ENCODE data around the gene GRP.

DNA sequence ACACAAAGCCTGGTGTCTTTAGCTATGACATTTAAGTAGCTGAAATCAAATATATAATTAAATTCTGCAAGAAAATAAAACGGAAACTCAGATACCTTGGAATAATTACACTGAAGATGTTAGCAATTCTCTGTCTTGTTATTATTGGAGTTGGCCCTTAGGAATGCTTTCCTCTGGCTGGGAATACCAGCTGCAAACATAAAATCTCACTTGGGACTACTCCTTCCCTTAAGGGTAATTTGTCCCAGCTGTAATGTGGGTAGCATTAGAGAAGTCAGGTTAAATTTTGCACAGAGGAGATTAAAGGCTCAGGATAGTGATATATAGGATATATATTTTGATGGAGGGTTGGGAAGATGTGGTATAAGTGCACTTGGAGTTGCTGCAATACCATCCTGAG lies 37.3 kb upstream of the GRP start:
- TF ChIP-seq, protein P1, sequence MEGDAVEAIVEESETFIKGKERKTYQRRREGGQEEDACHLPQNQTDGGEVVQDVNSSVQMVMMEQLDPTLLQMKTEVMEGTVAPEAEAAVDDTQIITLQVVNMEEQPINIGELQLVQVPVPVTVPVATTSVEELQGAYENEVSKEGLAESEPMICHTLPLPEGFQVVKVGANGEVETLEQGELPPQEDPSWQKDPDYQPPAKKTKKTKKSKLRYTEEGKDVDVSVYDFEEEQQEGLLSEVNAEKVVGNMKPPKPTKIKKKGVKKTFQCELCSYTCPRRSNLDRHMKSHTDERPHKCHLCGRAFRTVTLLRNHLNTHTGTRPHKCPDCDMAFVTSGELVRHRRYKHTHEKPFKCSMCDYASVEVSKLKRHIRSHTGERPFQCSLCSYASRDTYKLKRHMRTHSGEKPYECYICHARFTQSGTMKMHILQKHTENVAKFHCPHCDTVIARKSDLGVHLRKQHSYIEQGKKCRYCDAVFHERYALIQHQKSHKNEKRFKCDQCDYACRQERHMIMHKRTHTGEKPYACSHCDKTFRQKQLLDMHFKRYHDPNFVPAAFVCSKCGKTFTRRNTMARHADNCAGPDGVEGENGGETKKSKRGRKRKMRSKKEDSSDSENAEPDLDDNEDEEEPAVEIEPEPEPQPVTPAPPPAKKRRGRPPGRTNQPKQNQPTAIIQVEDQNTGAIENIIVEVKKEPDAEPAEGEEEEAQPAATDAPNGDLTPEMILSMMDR (IDR thresholded peaks at IDR 0.05; ENCODE audit: extremely low read depth in 1 of 2, insufficient read depth in 1 of 2, low read depth in 1 of 2, low read length in 2 of 2): no peak
- no peak for TF ChIP-seq POLR2A (IDR thresholded peaks at IDR 0.05; ENCODE audit: low read depth, low read length)
- no peak for TF ChIP-seq MYC (IDR thresholded peaks at IDR 0.05; ENCODE audit: low read depth, low read length)
- no peak for TF ChIP-seq MAX (IDR thresholded peaks at IDR 0.05; ENCODE audit: insufficient read depth, insufficient read length)
- TF ChIP-seq EZH2 (IDR thresholded peaks at IDR 0.05; ENCODE audit: borderline replicate concordance, low read depth, low read length, severe bottlenecking): no peak
- no peak for TF ChIP-seq POLR2AphosphoS5 (IDR thresholded peaks at IDR 0.05; ENCODE audit: insufficient read depth, low read depth, low read length)
- no peak for TF ChIP-seq FOS (IDR thresholded peaks at IDR 0.05; ENCODE audit: borderline replicate concordance, insufficient read depth, low read length)
- TF ChIP-seq GATA2 (IDR thresholded peaks at IDR 0.05; ENCODE audit: insufficient read depth, insufficient read length, low read depth, low read length): no peak
